Measurements from ENCODE around the gene LRIT2. TPM values are rescaled to one million over a fixed set of nuclear protein-coding genes. Genes with fewer than 3 reads are reported as not detected.

Gene LRIT2
- total RNA-seq, 1 experiment from 2014 or later: not detected

GRCh38 chr10:84201244-84201606 lies 24.1 kb downstream of the LRIT2 start:
- H3K36me3 Mint-ChIP-seq: no peaks in the 10 kb centered on the region
- DNase-seq (ENCODE audit: low spot score) (no peak), ATAC-seq (peak; percentile 60)
- ChIA-PET CTCF (interaction anchor here (1.0 to 9.2 kb wide), 8 partner anchors 13 to 142 kb away, joined by 3 to 75 read pairs (median 6); partner anchors contain the start of gene GHITM), POLR2A (interaction anchor here (0.6 kb wide), 1 partner anchor 175 kb away, joined by 4 read pairs; no protein-coding TSS in a partner anchor)
- no peak overlapping the region for H3K4me3 Mint-ChIP-seq
- TF ChIP-seq ARID4B (CRISPR knock-in tag; IDR thresholded peaks at IDR 0.05; ENCODE audit: borderline replicate concordance) (no peak), AFF4 (CRISPR knock-in tag; IDR thresholded peaks at IDR 0.05; ENCODE audit: borderline replicate concordance) (no peak), CREB1 (CRISPR knock-in tag; IDR thresholded peaks at IDR 0.05) (no peak), ZNF232 (CRISPR knock-in tag; IDR thresholded peaks at IDR 0.05) (no peak), ZNF416 (CRISPR knock-in tag; IDR thresholded peaks at IDR 0.05) (no peak), ESRRA (CRISPR knock-in tag; IDR thresholded peaks at IDR 0.05; ENCODE audit: borderline replicate concordance) (no peak), USF2 (CRISPR knock-in tag; IDR thresholded peaks at IDR 0.05) (no peak), MLX (CRISPR knock-in tag; IDR thresholded peaks at IDR 0.05) (no peak), ERG (CRISPR knock-in tag; IDR thresholded peaks at IDR 0.05) (no peak)
- H3K4me1 Mint-ChIP-seq: no peaks in the 10 kb centered on the region; the same call in 1 of the 2 replicates
- no peaks in the 10 kb centered on the region for H3K9me3 Mint-ChIP-seq
- no peak overlapping the region for H3K27ac Mint-ChIP-seq
- H3K27me3 Mint-ChIP-seq (ENCODE audit: low read depth): peaks cover 15% of the 10 kb centered on the region

- DNase-seq (ENCODE audit: low spot score): no peak
- no peak overlapping the region for H3K27ac Mint-ChIP-seq
- CTCF ChIA-PET: interaction anchor here (1.0 to 9.2 kb wide), 5 partner anchors 14 to 141 kb away, joined by 4 to 75 read pairs (median 6); no protein-coding TSS in a partner anchor
- TF ChIP-seq EMX1 (CRISPR knock-in tag; IDR thresholded peaks at IDR 0.05) (no peak), ZNF423 (CRISPR knock-in tag; IDR thresholded peaks at IDR 0.05) (no peak), ELF4 (CRISPR knock-in tag; IDR thresholded peaks at IDR 0.05; ENCODE audit: low read depth) (no peak), ATF1 (CRISPR knock-in tag; IDR thresholded peaks at IDR 0.05) (no peak), ZMAT4 (CRISPR knock-in tag; IDR thresholded peaks at IDR 0.05) (no peak), CBFB (CRISPR knock-in tag; IDR thresholded peaks at IDR 0.05; ENCODE audit: low read depth) (no peak), IRF1 (CRISPR knock-in tag; IDR thresholded peaks at IDR 0.05) (no peak), CREB1 (CRISPR knock-in tag; IDR thresholded peaks at IDR 0.05) (no peak), TEAD1 (CRISPR knock-in tag; IDR thresholded peaks at IDR 0.05) (no peak), ZNF396 (CRISPR knock-in tag; IDR thresholded peaks at IDR 0.05; ENCODE audit: borderline replicate concordance) (no peak), OVOL2 (CRISPR knock-in tag; IDR thresholded peaks at IDR 0.05; ENCODE audit: borderline replicate concordance) (no peak), CDX4 (CRISPR knock-in tag; IDR thresholded peaks at IDR 0.05; ENCODE audit: borderline replicate concordance) (no peak), RORB (CRISPR knock-in tag; IDR thresholded peaks at IDR 0.05) (no peak), GTF2I (CRISPR knock-in tag; conservative IDR thresholded peaks at IDR 0.05) (no peak)
Observed at GRCh38 chr10:84200537-84201243, 24.7 kb downstream of the LRIT2 start.

More at GRCh38 chr10:84200537-84201243, 24.7 kb downstream of the LRIT2 start:
- POLR2A ChIA-PET: no interaction called here
- Mint-ChIP-seq H3K9me3 (no peaks in the 10 kb centered on the region), H3K36me3 (no peaks in the 10 kb centered on the region), H3K4me1 (peaks cover 5% of the 10 kb centered on the region; the same call in 1 of the 2 replicates), H3K4me3 (no peak overlapping the region), H3K27me3 (ENCODE audit: low read depth) (peaks cover 20% of the 10 kb centered on the region)
- ATAC-seq: no peak
